T-cell (primary cell): ENCODE data around the gene PPP1R1C. TPM values are rescaled to one million over a fixed set of nuclear protein-coding genes. Genes with fewer than 3 reads are reported as not detected.
"Not testable (repeated sequence)": the region's sequence is repeated elsewhere in the genome, so short reads cannot be mapped to it uniquely, and the experiment has no call there.

ENCODE experiments used
- ATAC-seq, 4 experiments: fragments of 200-7000 bp in 3 of 4; fragments of 150-1000 bp in 1 of 4; cut with Tn5 transposase; replicated peaks in 1 of 4; 1 replicate in 3 of 4; 2 replicates in 1 of 4; pipeline ENCODE4 v1.10.0; 2021; ENCODE audit warnings: moderate library complexity in 3 of 4, mild to moderate bottlenecking in 2 of 4, moderate number of reproducible peaks in 1 of 4
- CTCF ChIA-PET, 2 donors: fragments of 300-600 bp; sonication (Branson Sonifier 250); formaldehyde crosslinking; loops; one replicate each; lab custom pipeline; 2022; ENCODE audit warnings: antibody characterized with exemption in 2 of 2; lab: Charles Lee
- POLR2A ChIA-PET, 2 donors: fragments of 300-600 bp; sonication (Branson Sonifier 250); formaldehyde crosslinking; loops; one replicate each; lab custom pipeline; 2022; ENCODE audit warnings: antibody characterized with exemption in 2 of 2; lab: Charles Lee
- DNase-seq, 35 experiments: peaks; one replicate each; pipeline versions ENCODE4 v3.0.0 to v3.0.0-alpha.2; 2013 to 2023
- H3K27ac ChIP-seq: one replicate; pipeline ENCODE4 v1.5.1; 2013; ENCODE audit warnings: low read length
- H3K27me3 ChIP-seq, 2 experiments: replicated peaks in 1 of 2; 1 replicate in 1 of 2; 2 replicates in 1 of 2; pipeline versions ENCODE4 v1.6.1 to v1.7.0; 2013; ENCODE audit warnings: low read length in 1 of 2, mixed read lengths in 1 of 2; ENCODE audit not compliant: control insufficient read depth in 2 of 2, insufficient read depth in 2 of 2; ENCODE audit errors: extremely low read depth in 1 of 2
- H3K36me3 ChIP-seq, 2 donors: 1 replicate in 1 of 2; 2 replicates in 1 of 2; pipeline versions ENCODE4 v1.6.1 to v1.7.0; 2013; ENCODE audit warnings: low read length in 1 of 2; ENCODE audit not compliant: control insufficient read depth in 2 of 2, insufficient read depth in 1 of 2; ENCODE audit errors: extremely low read depth in 1 of 2
- H3K4me1 ChIP-seq, 2 experiments: 1 replicate in 1 of 2; 2 replicates in 1 of 2; pipeline versions ENCODE4 v1.6.1 to v1.7.0; 2013; ENCODE audit warnings: low read length in 2 of 2, mixed read lengths in 1 of 2; ENCODE audit not compliant: insufficient read depth in 2 of 2, control insufficient read depth in 1 of 2; ENCODE audit errors: extremely low read depth in 1 of 2
- H3K4me3 ChIP-seq, 2 donors: 1 replicate in 1 of 2; 2 replicates in 1 of 2; pipeline versions ENCODE4 v1.5.1 to v1.7.0; 2013; ENCODE audit warnings: mild to moderate bottlenecking in 2 of 2, low read length in 1 of 2, moderate library complexity in 1 of 2; ENCODE audit not compliant: control insufficient read depth in 1 of 2; ENCODE audit errors: extremely low read depth in 1 of 2
- H3K9me3 ChIP-seq: 2 replicates; pipeline ENCODE4 v1.7.0; 2013
- H3K27ac Mint-ChIP-seq, 2 donors: one replicate each; pipeline ENCODE4 v1.8.0; 2020 to 2021; ENCODE audit warnings: mild to moderate bottlenecking in 2 of 2, mixed read lengths in 2 of 2
- H3K27me3 Mint-ChIP-seq, 2 donors: one replicate each; pipeline ENCODE4 v1.8.0; 2021 to 2022; ENCODE audit warnings: mixed read lengths in 2 of 2
- H3K36me3 Mint-ChIP-seq: one replicate; pipeline ENCODE4 v1.8.0; 2021; ENCODE audit warnings: mixed read lengths
- H3K4me1 Mint-ChIP-seq, 3 donors: one replicate each; pipeline ENCODE4 v1.8.0; 2020 to 2022; ENCODE audit warnings: mixed read lengths in 3 of 3, mild to moderate bottlenecking in 1 of 3
- H3K4me3 Mint-ChIP-seq, 3 donors: one replicate each; pipeline ENCODE4 v1.8.0; 2020 to 2022; ENCODE audit warnings: mild to moderate bottlenecking in 3 of 3, mixed read lengths in 3 of 3, moderate library complexity in 3 of 3
- H3K9me3 Mint-ChIP-seq, 3 donors: one replicate each; pipeline ENCODE4 v1.8.0; 2020 to 2022; ENCODE audit warnings: mixed read lengths in 3 of 3
- WGBS: methylation state at CpG from one replicate; pipeline ENCODE4 v1.1.5; 2013; ENCODE audit warnings: missing lambda C conversion rate; ENCODE audit not compliant: insufficient coverage; 5-methylcytosine and 5-hydroxymethylcytosine counted together
- total RNA-seq, 35 experiments: library from RNA in 6 of 35; stranded (reverse) in 6 of 35; fragments of 120-200 nt in 1 of 35; gene quantifications; one replicate each; pipeline versions ENCODE4 v1.2.1 to v1.2.4 and lab custom pipeline; 2013 to 2026

PPP1R1C gene
- total RNA-seq, 5 donors from 2014 or later (not counting 1 experiment from before 2014, with no cell fraction given), result not detected

GRCh38 chr2:182019731-182020130 lies 34.1 kb downstream of the PPP1R1C start:
- peaks cover 0 to 5% of the 10 kb centered on the region in 2 experiments for H3K27me3 ChIP-seq
- no peak overlapping the region for H3K27ac ChIP-seq
- Mint-ChIP-seq H3K9me3 (peaks cover 6 to 15% (median 14%) of the 10 kb centered on the region in 3 donors), H3K27me3 (no peaks in the 10 kb centered on the region), H3K36me3 (no peaks in the 10 kb centered on the region), H3K4me1 (no peaks in the 10 kb centered on the region), H3K27ac (no peak overlapping the region), H3K4me3 (no peak overlapping the region)
- no peaks in the 10 kb centered on the region for H3K4me1 ChIP-seq
- H3K36me3 ChIP-seq, result no peaks in the 10 kb centered on the region
- ChIA-PET CTCF (no interaction called here), POLR2A (no interaction called here)
- DNase-seq (no peak), ATAC-seq (no peak)
- H3K9me3 ChIP-seq, result no peaks in the 10 kb centered on the region
- WGBS, result no CpG with 5 or more reads among the region's 2 CpGs
- no peak overlapping the region for H3K4me3 ChIP-seq

GRCh38 chr2:182020286-182021070 lies 34.8 kb downstream of the PPP1R1C start:
- Histone ChIP-seq H3K4me1 (no peaks in the 10 kb centered on the region), H3K27ac (no peak overlapping the region), H3K4me3 (no peak overlapping the region), H3K9me3 (no peaks in the 10 kb centered on the region), H3K36me3 (no peaks in the 10 kb centered on the region), H3K27me3 (peaks cover 0 to 5% of the 10 kb centered on the region in 2 experiments)
- 0% methylated on average over 1 of the region's 4 CpGs for WGBS
- ChIA-PET CTCF (no interaction called here), POLR2A (no interaction called here)
- ATAC-seq (no peak), DNase-seq (no peak)
- Mint-ChIP-seq H3K4me3 (no peak overlapping the region), H3K36me3 (no peaks in the 10 kb centered on the region), H3K9me3 (peaks cover 6 to 9% (median 8%) of the 10 kb centered on the region in 3 donors), H3K4me1 (no peaks in the 10 kb centered on the region), H3K27me3 (no peaks in the 10 kb centered on the region), H3K27ac (no peak overlapping the region)

GRCh38 chr2:182023235-182023634 lies 37.6 kb downstream of the PPP1R1C start:
- Mint-ChIP-seq H3K27me3 (no peaks in the 10 kb centered on the region), H3K4me3 (no peak overlapping the region), H3K27ac (no peak overlapping the region), H3K4me1 (no peaks in the 10 kb centered on the region), H3K36me3 (no peaks in the 10 kb centered on the region), H3K9me3 (peaks cover 6 to 9% (median 8%) of the 10 kb centered on the region in 3 donors)
- Histone ChIP-seq H3K4me1 (no peaks in the 10 kb centered on the region), H3K36me3 (no peaks in the 10 kb centered on the region), H3K4me3 (no peak overlapping the region), H3K9me3 (no peaks in the 10 kb centered on the region), H3K27me3 (no peaks in the 10 kb centered on the region), H3K27ac (no peak overlapping the region)
- no peak for DNase-seq
- ATAC-seq, result no peak
- ChIA-PET POLR2A (interaction anchor here in 1 of 2 donors (0.6 kb wide), 1 partner anchor 12 kb away, joined by 3 read pairs; no protein-coding TSS in a partner anchor), CTCF (no interaction called here)

- H3K4me1 ChIP-seq, H3K27me3 ChIP-seq, H3K36me3 Mint-ChIP-seq, H3K9me3 Mint-ChIP-seq, H3K27ac Mint-ChIP-seq, POLR2A ChIA-PET, DNase-seq, ATAC-seq, H3K4me3 ChIP-seq, CTCF ChIA-PET, H3K27ac ChIP-seq, H3K4me1 Mint-ChIP-seq, H3K27me3 Mint-ChIP-seq, H3K4me3 Mint-ChIP-seq, H3K36me3 ChIP-seq, H3K9me3 ChIP-seq: not testable (repeated sequence)
- 95% methylated on average over 10 of the region's 21 CpGs for WGBS
Observed at GRCh38 chr2:182030875-182031274, 45.2 kb downstream of the PPP1R1C start.

GRCh38 chr2:182031956-182032355 lies 46.3 kb downstream of the PPP1R1C start:
- Mint-ChIP-seq H3K27me3 (peaks cover 0 to 4% of the 10 kb centered on the region in 2 donors), H3K4me3 (no peak overlapping the region), H3K4me1 (no peaks in the 10 kb centered on the region), H3K9me3 (peaks cover 0 to 5% (median 0%) of the 10 kb centered on the region in 3 donors), H3K36me3 (no peaks in the 10 kb centered on the region), H3K27ac (no peak overlapping the region)
- CTCF ChIA-PET, result no interaction called here
- WGBS, result 100% methylated on average over 1 of the region's 2 CpGs
- no peaks in the 10 kb centered on the region for H3K27me3 ChIP-seq
- no peaks in the 10 kb centered on the region for H3K36me3 ChIP-seq
- POLR2A ChIA-PET, result no interaction called here
- DNase-seq (no peak), ATAC-seq (no peak)
- no peak overlapping the region for H3K27ac ChIP-seq
- no peak overlapping the region for H3K4me3 ChIP-seq
- H3K9me3 ChIP-seq, result no peaks in the 10 kb centered on the region
- no peaks in the 10 kb centered on the region for H3K4me1 ChIP-seq

- Histone ChIP-seq H3K36me3 (no peaks in the 10 kb centered on the region), H3K27ac (no peak overlapping the region), H3K4me1 (no peaks in the 10 kb centered on the region), H3K9me3 (no peaks in the 10 kb centered on the region), H3K27me3 (no peaks in the 10 kb centered on the region), H3K4me3 (no peak overlapping the region)
- H3K27me3 Mint-ChIP-seq, result peaks cover 0 to 5% of the 10 kb centered on the region in 2 donors
- H3K9me3 Mint-ChIP-seq, result peaks cover 0 to 5% (median 0%) of the 10 kb centered on the region in 3 donors
- DNase-seq (no peak), ATAC-seq (no peak)
- no peak overlapping the region for H3K27ac Mint-ChIP-seq
- H3K4me3 Mint-ChIP-seq, result no peak overlapping the region
- WGBS, result 65% methylated on average over 2 of the region's 3 CpGs
- no peaks in the 10 kb centered on the region for H3K36me3 Mint-ChIP-seq
- POLR2A ChIA-PET, result no interaction called here
- CTCF ChIA-PET, result no interaction called here
- no peaks in the 10 kb centered on the region for H3K4me1 Mint-ChIP-seq
Observed at GRCh38 chr2:182033449-182033848, 47.8 kb downstream of the PPP1R1C start.
